Motor neuron (in vitro differentiated cells): ENCODE results near the gene ZNF836. TPM values are rescaled to one million over a fixed set of nuclear protein-coding genes. Genes with fewer than 3 reads are reported as not detected.
"Not testable (repeated sequence)": the region's sequence is repeated elsewhere in the genome, so short reads cannot be mapped to it uniquely, and the experiment has no call there.

Source experiments
- ATAC-seq, 8 experiments: fragments of 200-7000 bp; cut with Tn5 transposase; replicated peaks in 6 of 8; 2 replicates each; pipeline ENCODE4 v1.8.0; 2021; ENCODE audit warnings: mild to moderate bottlenecking in 8 of 8, moderate library complexity in 8 of 8
- H3K27ac ChIP-seq, 2 donors: fragments of 250-450 bp; sonication (Bioruptor Pico); 2 replicates each; pipeline ENCODE4 v1.9.0; 2021; ENCODE audit warnings: antibody characterized with exemption in 2 of 2, mild to moderate bottlenecking in 2 of 2, moderate library complexity in 1 of 2
- H3K4me1 ChIP-seq, 2 donors: fragments of 250-450 bp; sonication (Bioruptor Pico); replicated peaks in 1 of 2; 2 replicates each; pipeline ENCODE4 v1.6.1; 2021; ENCODE audit warnings: antibody characterized with exemption in 2 of 2, mild to moderate bottlenecking in 2 of 2, moderate library complexity in 1 of 2
- H3K4me3 ChIP-seq, 5 donors: fragments of 250-450 bp; sonication (Bioruptor Pico); 2 replicates each; pipeline ENCODE4 v1.9.0; 2021; ENCODE audit warnings: antibody characterized with exemption in 5 of 5, mild to moderate bottlenecking in 5 of 5, moderate library complexity in 4 of 5
- WGBS, 10 experiments: fragments of 450-650 bp; shearing (Covaris generic); methylation state at CpG; one replicate each; pipeline ENCODE4 v1.0.0; 2022; 5-methylcytosine and 5-hydroxymethylcytosine counted together
- in situ Hi-C, 9 experiments: fragments of 400-800 bp; cut with MboI; loops; one replicate each; pipeline ENCODE4 v1.15.0; 2021; ENCODE audit warnings: low sequenced_read_pairs in 9 of 9, low pct_unique_long_range_greater_than_20kb in 2 of 9; ENCODE audit not compliant: unreplicated experiment in 9 of 9
- total RNA-seq, 8 experiments: library from RNA; unstranded; fragments of 300-600 nt; gene quantifications; 2 replicates each; pipeline versions ENCODE4 v1.2.3 to v1.2.4, GENCODE V29; 2022

ZNF836 gene
- 10 to 100 TPM in 4 of 8 experiments, 1 to 10 TPM in 4; 3.4 to 17.7 (median 9.4) TPM for total RNA-seq

DNA sequence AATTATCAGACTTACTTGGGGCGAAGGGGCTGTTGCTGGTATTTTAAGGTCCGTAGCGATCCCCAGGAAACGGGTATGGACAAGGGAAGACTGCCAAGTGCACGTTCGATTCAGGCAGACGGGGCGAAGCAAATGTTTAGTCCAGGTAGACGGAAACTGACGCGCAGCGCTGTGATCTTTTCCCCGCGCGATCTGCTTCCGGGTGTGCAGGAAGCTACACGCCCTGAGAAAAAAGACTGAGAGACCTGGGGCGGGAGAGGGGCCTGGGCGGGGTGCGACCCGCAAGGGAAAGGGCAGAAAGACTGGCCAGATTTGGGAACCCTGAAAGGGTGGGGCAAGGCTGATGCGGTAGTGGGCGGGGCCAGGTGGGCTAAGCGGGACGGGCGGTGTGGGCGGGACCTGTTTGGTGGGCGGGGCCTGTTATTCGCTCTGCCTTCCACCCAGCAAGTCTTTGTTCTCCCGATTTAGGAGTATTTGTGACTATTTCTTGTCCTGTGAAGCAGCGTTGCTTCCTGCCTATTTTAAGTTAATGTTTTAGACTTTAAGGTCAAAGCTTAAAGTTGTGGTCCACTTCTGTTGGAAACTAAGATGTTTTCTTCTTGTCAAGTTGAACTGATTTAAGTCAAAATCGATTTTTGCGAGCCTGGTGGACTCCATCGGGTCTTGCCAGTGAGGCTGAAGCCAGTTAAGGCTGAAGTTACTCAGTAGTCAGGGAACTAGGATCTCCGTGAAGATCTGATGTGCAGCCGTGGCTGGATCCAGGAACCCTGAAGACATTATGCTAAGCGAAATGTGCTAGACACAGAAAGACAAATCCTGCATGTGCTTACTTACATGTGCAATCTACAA is at the start of gene ZNF836:
TSS of gene ZNF836 (minus strand) at position 301 of the 849 bp plus-strand sequence. CDS start 3,549 bp downstream, outside the sequence.
- peak; percentile 80 to 92 (median 89) for ATAC-seq
- Histone ChIP-seq H3K4me1 (peaks cover 6 to 11% of the 10 kb centered on the region in 2 donors), H3K4me3 (peak within 1 kb of the TSS; percentile 53 to 88 (median 70)), H3K27ac (peak within 1 kb of the TSS; percentile 24 to 55)
- 8 to 100% (median 23%) methylated on average over 1 to 13 of the region's 37 CpGs; no CpG with 5 or more reads in 3 of the 10 experiments for WGBS, 10 experiments
- in situ Hi-C loops: no loop called here

DNA sequence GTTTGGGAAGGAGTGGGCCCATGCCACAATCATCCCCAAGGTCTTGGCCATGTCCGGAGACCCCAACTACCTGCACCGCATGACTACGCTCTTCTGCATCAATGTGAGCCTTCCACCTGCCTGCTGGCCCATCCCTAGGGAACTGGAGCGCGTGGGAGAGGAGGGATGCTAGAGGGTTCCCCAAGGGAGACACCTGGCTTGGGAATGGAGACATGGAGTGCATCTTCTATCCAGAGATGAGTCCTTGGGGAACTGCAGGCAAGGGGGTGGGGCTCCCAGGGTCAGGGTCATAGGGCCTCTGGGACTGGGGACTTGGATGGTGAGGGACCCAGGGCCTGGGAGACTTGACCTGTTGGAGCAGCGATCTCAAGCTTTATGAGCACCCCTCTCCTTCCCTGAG is 49.6 kb upstream of the ZNF836 start:
- no peak overlapping the region for H3K27ac ChIP-seq
- in situ Hi-C loops: no loop called here
- WGBS, 10 experiments: 90 to 100% (median 100%) methylated on average over 1 to 5 of the region's 6 CpGs; no CpG with 5 or more reads in 5 of the 10 experiments
- no peak for ATAC-seq
- H3K4me3 ChIP-seq: no peak overlapping the region
- H3K4me1 ChIP-seq: no peaks in the 10 kb centered on the region

DNA sequence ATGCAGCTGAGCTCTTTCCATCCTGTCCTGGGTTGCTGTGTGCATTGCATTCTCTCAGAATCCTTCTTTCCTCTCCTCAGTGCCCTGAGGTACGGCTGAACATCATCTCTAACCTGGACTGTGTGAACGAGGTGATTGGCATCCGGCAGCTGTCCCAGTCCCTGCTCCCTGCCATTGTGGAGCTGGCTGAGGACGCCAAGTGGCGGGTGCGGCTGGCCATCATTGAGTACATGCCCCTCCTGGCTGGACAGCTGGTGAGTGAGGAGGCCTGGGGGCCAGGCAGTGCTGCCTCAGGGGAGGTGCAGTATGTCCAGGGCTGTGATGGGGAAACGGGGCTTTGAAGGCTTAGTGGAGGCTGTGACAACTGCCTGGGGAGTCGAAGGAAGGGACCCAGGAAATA is 48.2 kb upstream of the ZNF836 start:
- ATAC-seq: no peak
- Histone ChIP-seq H3K4me1 (no peaks in the 10 kb centered on the region), H3K27ac (no peak overlapping the region), H3K4me3 (no peak overlapping the region)
- in situ Hi-C loops: no loop called here
- 90 to 100% (median 99%) methylated on average over 1 to 7 of the region's 8 CpGs; no CpG with 5 or more reads in 4 of the 10 experiments for WGBS, 10 experiments

DNA sequence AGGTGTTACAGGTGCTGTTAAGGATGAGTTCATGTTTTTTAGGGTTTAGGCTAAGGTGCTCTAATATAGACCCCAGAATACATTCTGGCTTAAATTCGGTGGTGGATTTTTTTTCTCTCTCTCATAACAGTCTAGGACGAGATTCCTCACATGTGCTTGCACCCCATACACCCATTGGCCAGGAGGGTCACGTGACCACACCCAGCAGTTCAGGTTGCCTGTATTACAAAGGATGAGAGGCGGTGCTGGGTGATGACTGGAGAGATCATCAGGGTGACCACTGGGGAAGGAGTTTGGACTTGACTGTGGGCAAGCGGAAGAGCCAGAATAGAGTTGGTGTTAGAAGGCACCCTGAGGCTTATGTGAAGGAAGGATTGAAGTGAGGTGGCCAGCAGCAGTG is 46.2 kb upstream of the ZNF836 start:
- Histone ChIP-seq H3K27ac (no peak overlapping the region), H3K4me3 (no peak overlapping the region), H3K4me1 (no peaks in the 10 kb centered on the region)
- 33 to 100% (median 90%) methylated on average over 1 to 4 of the region's 5 CpGs; no CpG with 5 or more reads in 1 of the 10 experiments for WGBS, 10 experiments
- in situ Hi-C loops: no loop called here
- ATAC-seq: no peak

DNA sequence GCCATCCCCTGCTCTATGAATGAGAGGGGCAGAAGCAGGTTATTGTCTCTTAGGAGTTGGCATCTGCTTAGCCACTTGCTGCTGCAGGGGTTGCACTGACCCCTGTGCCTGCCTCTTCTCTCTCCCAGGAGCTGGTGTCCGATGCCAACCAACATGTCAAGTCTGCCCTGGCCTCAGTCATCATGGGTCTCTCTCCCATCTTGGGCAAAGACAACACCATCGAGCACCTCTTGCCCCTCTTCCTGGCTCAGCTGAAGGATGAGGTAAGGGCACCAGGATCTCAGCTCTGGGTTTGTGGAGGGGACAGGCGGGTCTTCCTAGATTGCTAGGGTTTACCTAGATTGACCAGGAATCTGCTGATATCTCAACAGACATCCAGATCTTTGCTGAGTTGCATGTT is 45.0 kb upstream of the ZNF836 start:
- in situ Hi-C loops: no loop called here
- no peak for ATAC-seq
- H3K4me1 ChIP-seq: no peaks in the 10 kb centered on the region
- WGBS, 10 experiments: 83 to 100% methylated on average over 1 of the region's 3 CpGs; no CpG with 5 or more reads in 8 of the 10 experiments
- no peak overlapping the region for H3K4me3 ChIP-seq
- no peak overlapping the region for H3K27ac ChIP-seq

DNA sequence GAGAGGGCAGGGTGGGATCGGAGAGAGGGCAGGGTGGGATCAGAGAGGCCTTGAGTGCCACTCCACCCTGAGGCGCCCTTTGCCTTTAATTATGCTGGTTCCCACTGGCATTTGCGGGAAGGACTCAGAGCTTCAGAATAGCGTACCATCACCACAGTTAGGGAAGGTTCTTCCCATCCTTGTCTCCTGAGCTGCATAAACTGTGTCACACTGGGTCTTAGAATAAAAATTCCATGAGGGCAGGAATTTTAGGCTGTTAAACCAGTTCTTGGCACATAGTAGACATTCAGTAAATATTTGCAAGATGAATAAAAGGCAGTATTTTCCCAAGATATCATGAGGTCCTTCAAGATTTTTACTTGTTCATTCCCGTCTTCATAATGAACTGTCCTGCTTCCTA is 42.8 kb upstream of the ZNF836 start:
- 87 to 100% (median 100%) methylated on average over 1 to 3 of the region's 5 CpGs; no CpG with 5 or more reads in 2 of the 10 experiments for WGBS, 10 experiments
- ATAC-seq: no peak

DNA sequence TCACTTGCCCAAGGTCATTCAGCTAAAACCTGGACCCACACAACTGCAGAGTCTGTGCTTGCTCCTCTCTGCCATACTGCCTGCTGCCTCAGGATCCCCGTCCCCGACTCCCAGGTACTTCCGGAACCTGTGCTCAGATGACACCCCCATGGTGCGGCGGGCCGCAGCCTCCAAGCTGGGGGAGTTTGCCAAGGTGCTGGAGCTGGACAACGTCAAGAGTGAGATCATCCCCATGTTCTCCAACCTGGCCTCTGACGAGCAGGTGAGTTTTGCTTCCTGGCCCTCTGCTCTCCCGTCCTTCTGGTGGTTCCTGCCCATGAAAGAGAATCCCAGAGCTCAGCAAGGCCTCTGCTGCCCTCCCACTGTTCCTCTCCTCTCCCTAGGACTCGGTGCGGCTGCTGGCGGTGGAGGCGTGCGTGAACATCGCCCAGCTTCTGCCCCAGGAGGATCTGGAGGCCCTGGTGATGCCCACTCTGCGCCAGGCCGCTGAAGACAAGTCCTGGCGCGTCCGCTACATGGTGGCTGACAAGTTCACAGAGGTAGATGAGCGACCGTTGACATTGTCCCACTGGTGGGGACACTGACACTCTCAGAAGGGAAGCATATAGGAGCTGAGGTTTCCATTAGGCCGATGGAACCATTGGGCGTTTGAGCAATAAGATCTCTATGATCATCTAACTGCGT is 41.3 kb upstream of the ZNF836 start:
- no peak overlapping the region for H3K27ac ChIP-seq
- no peak for ATAC-seq
- 87 to 100% (median 100%) methylated on average over 2 to 8 of the region's 25 CpGs; no CpG with 5 or more reads in 2 of the 10 experiments for WGBS, 10 experiments
- H3K4me1 ChIP-seq: no peaks in the 10 kb centered on the region
- no peak overlapping the region for H3K4me3 ChIP-seq
- in situ Hi-C loops: no loop called here

More for the DNA sequence above, 42.8 kb upstream of the ZNF836 start:
- Histone ChIP-seq H3K4me3 (no peak overlapping the region), H3K4me1 (no peaks in the 10 kb centered on the region), H3K27ac (no peak overlapping the region)
- in situ Hi-C loops: no loop called here

DNA sequence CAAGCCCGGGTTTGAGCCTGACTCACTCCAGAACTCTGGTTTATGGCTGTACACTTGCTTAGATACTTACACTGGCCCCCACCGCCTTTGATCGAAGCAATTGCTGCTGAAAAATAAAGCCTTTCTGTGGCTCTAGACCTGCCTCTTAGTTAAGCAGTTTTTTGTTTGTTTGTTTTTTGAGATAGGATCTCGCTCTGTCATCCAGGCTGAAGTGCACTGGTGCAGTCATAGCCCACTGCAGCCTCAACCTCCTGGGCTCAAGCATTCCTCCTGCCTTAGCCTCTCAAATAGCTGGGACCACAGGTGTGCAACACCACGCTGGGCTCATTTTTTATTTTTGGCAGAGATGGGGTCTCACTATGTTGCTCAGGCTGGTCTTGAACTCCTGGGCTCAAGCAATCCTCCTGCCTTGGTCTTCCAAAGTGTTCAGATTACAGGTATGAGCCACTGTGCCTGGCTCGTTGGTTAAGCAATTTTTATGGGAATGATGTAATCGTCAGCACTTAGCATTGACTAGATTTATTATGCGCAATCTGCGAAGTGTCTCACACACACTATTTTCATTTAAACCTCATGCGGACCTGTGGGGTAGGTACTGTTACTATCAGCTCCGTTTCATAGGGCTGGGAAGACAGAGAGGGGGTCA is 40.6 kb upstream of the ZNF836 start:
- in situ Hi-C loops: no loop called here
- Histone ChIP-seq H3K27ac (no peak overlapping the region), H3K4me3 (no peak overlapping the region), H3K4me1 (no peaks in the 10 kb centered on the region)
- peak in 4 of 8 experiments; percentile 44 to 76 (median 65) for ATAC-seq
- 58 to 100% (median 90%) methylated on average over 1 to 9 of the region's 11 CpGs; no CpG with 5 or more reads in 2 of the 10 experiments for WGBS, 10 experiments

DNA sequence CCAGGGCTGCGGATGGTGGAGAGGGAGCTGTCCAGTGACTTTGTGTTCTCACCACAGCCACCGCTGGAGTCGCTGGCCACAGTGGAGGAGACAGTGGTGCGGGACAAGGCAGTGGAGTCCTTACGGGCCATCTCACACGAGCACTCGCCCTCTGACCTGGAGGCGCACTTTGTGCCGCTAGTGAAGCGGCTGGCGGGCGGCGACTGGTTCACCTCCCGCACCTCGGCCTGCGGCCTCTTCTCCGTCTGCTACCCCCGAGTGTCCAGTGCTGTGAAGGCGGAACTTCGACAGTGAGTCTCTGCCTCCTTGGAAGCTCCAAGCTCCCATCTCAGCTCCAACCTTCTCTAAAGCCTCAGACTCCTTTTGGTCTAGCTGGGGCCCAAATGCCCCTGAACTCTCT is 39.8 kb upstream of the ZNF836 start:
- ATAC-seq: no peak

DNA sequence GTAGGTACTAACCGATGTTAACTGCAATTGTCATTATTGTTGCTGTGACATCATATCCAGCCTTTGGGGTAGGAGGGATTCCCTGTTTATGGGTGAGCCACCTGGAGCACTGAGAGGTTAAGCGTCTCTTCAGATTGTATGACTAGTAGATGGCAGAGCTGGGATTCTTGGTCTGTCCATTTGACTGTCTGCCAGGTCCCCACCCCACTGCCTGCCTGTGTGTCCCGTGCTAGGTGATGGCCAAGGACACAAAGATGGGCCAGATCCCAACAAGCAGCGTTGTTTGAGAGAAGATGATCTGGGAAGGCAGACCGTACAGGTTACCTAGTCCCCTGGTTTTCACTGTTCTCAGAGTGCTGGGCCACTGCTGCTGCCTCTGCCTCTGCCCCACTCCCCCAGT is 35.1 kb upstream of the ZNF836 start:
- no peak for ATAC-seq
- WGBS, 10 experiments: 50 to 100% (median 100%) methylated on average over 1 to 4 of the region's 5 CpGs; no CpG with 5 or more reads in 5 of the 10 experiments
- H3K4me3 ChIP-seq: no peak overlapping the region
- in situ Hi-C loops: no loop called here
- H3K27ac ChIP-seq: no peak overlapping the region
- H3K4me1 ChIP-seq: no peaks in the 10 kb centered on the region

More for the DNA sequence above, 39.8 kb upstream of the ZNF836 start:
- Histone ChIP-seq H3K4me3 (no peak overlapping the region), H3K27ac (no peak overlapping the region), H3K4me1 (no peaks in the 10 kb centered on the region)
- WGBS, 10 experiments: 100% methylated on average over 1 of the region's 20 CpGs; no CpG with 5 or more reads in 8 of the 10 experiments
- in situ Hi-C loops: no loop called here

DNA sequence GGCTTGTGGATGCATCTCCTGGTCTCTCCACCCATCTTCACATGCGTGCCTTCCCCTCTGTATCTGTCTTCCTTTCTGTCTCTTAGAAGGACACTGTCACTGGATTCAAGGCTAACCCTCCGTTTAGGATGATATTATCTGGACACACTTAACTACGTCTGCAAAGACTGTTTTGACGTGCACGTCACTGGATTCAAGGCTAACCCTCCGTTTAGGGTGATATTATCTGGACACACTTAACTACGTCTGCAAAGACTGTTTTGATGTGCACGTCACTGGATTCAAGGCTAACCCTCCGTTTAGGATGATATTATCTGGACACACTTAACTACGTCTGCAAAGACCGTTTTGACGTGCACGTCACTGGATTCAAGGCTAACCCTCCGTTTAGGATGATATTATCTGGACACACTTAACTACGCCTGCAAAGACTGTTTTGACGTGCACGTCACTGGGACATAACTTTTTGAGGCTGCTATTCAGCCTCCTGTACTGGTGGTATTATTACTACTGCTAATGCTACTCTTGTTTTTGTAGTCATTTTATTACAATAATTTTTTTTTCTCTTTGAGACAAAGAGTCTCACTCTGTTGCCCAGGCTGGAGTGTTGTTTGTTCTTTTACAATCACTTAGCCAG is 29.5 kb upstream of the ZNF836 start:
- H3K4me1 ChIP-seq, ATAC-seq, H3K4me3 ChIP-seq, H3K27ac ChIP-seq, in situ Hi-C loops: not testable (repeated sequence)
- 72 to 100% (median 100%) methylated on average over 1 to 13 of the region's 17 CpGs; no CpG with 5 or more reads in 3 of the 10 experiments for WGBS, 10 experiments

DNA sequence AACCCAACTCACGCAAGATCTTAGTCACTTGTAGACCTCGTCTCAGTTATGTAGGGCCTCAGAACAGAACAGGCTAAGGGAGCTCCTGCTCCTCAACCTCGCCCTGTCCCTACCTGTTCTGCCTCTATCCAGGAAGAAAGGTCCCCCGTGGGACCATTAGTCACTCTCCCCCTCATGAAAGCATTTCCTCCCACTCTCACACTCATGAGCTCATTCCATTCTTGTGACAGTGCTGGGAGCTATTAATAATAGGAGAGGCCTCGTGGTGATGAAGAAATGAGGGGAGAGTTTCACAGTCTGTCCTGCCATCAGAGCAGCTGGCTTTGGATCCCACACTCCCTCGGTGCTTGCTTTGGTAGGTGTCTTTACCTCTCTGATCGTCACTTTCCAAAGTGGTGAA is 28.6 kb upstream of the ZNF836 start:
- in situ Hi-C loops: no loop called here
- WGBS, 10 experiments: 40 to 100% (median 77%) methylated on average over 1 to 6 of the region's 7 CpGs; no CpG with 5 or more reads in 4 of the 10 experiments
- H3K4me1 ChIP-seq: no peaks in the 10 kb centered on the region
- ATAC-seq: peak in 7 of 8 experiments; percentile 74 to 92 (median 87)
- H3K4me3 ChIP-seq: no peak overlapping the region
- no peak overlapping the region for H3K27ac ChIP-seq
